ENCODE measurements around the gene SERP2.

Gene SERP2

DNA sequence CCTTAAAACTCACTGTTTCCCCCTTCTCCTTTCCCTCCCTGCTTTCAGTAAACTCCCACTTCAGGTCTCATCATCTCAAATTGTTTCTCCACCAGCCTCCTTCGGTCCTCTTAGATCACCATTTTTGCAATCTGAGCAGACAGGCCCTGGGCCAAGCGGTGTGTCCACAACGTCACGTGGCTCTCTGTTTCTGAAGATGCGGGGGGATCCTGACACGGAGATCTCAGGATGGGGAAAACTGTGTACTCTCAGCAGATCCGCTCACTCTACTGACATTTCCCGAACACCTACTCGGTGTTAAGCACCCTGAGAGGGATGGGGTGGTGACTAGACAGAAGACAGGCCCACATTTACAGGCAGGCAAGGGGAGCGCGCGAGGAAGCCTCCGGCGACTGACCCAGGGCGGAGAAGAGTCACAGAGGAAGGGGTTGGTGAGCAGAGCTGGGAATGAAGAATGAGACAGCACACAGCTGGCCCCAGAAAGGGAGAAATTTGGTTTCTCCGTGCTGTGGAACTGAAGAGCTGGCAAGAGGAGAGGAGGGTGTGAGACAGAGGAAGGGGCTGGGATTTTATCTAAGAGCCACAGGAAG lies 38.8 kb downstream of the SERP2 start:
- DNase-seq (ENCODE audit: low spot score): no peak

DNA sequence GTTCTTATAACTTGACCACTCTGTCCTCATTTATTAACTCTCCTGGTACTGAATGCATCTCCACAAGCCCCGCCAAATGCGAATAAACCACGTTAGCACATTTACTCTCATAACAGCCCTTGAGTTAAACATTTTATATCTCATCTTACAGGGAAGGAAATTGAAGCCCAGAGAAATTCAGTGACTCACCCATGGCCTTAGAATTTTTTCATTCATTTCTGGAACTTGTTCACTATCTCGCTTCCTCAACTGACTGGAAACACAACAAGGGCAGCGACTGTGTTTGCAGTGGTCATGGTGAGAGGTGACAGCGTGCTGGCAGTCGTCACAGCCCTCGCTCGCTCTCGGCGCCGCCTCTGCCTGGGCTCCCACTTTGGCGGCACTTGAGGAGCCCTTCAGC lies 39.5 kb downstream of the SERP2 start:
- DNase-seq (ENCODE audit: low spot score): no peak

DNA sequence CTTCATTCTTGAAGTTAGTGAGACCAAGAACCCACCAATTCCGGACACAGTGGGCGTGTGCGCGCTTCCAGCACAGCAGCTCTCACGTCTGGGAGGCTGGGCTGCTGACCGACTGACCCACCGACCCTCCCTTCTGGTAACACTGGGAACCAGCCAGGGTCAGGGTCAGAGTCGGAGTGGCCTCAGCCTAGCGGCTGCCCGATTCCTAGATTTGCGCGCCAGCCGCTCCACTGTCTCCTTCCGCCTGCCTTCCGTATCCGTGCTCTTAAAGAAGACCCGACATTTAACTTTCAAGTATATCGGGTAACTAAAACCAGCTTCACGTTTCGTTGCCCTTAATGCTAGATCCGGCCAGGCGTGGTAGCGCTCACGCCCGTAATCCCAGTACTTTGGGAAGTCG lies 41.1 kb downstream of the SERP2 start:
- no peak for DNase-seq (ENCODE audit: low spot score)

DNA sequence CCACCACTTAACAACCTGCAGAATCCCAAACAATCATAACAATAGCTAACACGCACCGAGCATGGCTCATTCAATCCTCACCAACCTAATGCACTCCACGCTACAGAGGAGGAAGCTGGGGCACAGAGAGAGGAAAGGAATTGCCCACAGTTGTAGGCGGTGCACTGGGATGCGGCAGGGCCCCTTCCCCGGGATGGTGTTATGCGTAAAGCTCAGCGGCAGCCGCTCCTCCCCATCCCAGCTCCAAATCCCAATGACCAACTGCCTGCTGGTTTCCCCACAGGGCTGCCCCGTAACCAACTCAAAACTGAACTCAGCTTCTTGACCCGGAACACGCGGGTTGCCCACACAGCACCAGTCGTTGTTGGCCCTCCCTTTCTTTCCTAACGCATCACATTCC lies 42.2 kb downstream of the SERP2 start:
- DNase-seq (ENCODE audit: low spot score): no peak

DNA sequence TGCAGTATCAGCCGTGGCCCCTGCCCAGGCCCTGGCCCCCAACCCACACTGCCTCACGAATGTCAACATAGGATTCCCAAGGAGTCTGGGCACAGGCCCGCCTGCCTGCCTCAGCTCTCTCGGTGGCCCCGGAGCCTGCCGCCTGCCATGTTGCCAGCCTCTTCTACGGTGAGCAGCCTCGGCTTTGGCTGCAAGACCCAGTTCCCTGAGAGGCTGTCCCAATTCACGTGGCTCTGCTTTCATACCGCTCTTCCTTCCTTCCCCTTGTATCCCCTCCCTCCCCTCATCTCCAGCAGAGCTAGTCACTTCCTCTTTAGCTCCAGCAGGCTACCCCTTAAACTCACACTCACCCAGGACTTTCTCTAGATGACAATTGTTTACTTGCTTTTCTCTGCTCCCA lies 42.7 kb downstream of the SERP2 start:
- no peak for DNase-seq (ENCODE audit: low spot score)

DNA sequence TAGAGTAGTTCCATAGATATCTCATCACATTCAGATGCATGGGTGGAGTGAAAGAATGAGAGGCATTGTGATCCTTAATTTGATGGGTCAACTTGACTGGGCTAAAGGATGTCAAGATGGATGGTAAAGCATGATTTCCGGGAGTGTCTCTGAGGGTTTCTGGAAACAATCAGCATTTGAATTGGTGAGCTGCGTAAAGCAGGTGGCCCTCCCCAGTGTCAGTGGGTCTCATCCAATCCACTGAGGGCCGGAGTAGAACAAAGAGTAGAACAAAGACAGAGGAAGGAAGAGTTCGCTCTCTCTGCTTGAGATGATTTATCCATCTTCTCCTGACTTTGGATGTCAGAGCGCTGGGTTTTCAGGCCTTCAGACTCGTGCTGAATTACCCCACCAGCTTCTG lies 43.1 kb downstream of the SERP2 start:
- no peak for DNase-seq (ENCODE audit: low spot score)

DNA sequence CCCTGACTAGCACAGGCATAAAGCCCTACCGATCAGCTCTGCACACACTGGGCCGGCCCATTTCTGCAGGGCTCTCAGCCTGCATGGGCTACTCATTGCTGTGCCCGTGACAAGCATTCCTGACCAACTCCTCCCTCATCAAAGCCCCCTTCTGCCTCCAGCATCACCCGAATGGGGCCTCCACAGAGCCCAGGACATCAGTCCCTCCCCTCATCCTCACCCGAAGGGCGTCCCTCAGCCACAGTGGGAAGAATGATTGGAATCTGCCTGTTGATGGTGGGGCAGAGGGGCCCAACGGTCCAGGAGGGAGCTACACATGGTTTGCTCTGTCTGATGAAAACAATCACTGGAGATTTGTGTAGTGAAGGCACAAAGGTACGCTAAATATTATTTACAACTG lies 43.8 kb downstream of the SERP2 start:
- no peak for DNase-seq (ENCODE audit: low spot score)

DNA sequence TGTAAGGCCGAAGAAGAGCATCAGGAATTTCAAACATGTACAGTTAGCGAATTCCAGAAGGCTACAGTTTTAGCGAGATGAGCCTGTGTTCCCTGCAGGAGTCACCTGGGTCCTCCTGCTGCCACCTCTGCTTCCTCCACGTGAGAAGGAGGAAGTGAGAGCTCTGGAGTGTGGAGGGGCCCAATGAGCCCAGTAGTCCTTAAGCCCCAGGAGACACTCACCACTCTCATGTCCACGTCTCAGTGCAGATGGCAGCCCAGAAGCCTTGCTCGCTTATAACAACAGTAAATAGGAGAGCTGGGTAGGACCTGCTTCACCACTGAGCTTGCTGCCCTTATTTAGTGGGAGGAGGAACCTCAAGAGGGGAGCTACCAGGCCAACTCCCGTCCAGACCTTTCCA lies 44.3 kb downstream of the SERP2 start:
- DNase-seq (ENCODE audit: low spot score): no peak

DNA sequence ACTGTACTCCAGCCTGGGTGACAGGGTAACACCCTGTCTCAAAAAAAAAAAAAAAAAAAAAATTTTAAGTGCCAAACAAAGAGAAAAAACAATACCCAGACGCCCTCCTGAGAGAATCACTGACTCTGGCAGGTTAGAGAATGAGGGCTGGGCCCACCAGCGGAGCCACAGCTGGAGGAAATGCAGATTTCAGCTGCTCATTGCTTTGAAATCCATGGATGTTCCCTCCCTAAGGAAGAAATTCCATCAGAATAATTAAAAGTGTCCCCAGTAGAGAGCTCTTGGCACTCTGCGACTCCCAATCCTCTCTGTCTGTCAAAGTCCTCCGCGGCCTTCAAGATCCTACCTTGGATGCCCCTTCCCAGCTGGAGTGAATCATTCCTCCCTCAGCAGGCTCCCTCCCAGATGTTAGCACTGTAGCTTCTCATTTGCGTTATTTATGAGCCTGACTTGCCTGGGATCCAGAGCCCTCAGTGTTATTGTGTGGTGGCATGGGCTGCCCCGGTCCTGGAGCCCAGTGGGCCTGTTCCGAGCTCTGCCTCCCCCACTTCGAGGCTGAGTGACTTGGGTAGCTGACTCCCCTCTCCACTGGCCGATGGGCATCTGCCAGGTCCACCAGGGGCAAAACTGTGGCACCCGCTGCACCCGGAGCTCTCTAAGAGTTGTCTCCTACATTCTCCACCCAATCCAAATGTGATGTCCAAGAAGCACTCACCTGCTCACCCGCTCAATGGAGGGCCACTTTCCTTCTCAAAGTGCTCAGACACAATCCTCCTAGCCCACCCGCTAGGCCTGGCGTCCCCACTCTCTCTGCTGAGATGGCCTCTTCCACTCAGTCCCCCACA lies 47.0 kb downstream of the SERP2 start:
- DNase-seq (ENCODE audit: low spot score): no peak

DNA sequence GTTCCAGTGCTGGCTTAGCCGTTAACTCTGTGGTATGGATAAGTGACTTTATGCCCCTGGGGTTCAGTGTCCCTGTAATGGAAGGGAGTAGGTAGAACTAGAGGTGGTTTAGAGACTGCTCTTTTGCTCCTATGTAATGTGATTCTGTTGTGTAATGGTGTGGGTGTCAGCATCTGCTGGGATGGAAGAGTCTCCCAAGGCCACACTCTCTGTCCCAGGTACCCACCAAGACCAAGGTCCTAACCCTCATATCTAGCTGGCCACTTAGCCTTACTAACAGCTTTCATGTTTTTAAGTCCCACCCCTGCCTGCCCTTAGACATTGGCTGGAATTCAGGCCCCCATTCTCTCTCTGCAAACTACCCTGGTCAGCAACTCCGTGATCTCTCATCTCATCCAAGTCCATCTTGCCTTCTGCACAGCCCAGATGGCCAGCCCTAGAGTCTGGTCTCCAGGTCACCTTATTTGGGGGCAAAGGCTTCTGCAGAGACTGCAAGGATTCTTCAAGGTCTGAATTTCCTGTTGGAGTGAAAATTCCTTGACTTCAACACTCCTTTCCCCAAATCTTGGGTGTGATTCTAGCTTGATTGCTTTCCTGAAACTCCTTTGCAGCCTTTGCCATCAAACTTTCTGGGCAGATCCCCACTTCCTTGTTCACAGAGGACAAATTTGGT lies 48.4 kb downstream of the SERP2 start:
- no peak for DNase-seq (ENCODE audit: low spot score)

DNA sequence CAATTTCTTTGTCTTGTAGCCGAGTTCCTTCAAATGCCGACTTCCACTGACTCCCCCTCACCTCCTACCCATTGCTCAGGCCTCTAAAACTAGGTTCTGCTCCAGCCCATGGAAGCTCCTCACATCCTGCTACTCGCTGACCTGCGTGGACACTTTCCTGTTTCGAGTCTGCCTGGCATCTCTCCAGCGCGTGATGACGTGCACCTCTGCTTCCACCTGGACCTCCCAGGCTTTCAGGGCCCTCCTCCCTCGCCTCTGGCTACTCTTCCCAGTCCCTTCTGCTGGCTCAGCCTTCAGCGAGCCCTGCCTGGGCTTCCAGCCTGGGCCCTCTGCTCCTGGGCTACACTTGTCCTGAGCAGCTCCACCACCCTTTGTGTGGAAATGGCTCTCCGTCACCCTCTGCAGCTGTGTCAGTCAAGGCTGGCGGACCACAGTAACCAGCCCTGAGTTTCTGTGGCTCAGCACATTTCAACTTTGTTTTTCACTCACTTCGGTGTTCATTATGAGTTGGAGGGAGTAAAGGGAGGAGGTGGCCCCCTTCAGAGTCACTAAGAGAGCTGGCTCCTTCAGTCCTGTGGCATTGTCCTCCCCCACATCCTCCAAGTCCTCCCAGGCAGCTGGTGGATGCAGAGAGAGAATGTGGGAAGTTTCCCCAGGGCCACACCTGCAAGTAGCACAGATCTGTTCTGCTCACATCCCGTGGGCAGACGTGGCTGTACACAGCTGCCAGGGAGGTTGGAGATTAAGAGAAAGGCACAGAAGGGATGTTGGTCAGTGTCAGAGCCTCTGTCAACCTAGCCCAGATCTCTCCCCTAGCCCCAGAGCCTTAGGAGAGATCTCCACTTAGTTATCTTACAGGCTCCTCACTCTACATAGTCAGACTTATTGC lies 49.4 kb downstream of the SERP2 start:
- no peak for DNase-seq (ENCODE audit: low spot score)

DNA sequence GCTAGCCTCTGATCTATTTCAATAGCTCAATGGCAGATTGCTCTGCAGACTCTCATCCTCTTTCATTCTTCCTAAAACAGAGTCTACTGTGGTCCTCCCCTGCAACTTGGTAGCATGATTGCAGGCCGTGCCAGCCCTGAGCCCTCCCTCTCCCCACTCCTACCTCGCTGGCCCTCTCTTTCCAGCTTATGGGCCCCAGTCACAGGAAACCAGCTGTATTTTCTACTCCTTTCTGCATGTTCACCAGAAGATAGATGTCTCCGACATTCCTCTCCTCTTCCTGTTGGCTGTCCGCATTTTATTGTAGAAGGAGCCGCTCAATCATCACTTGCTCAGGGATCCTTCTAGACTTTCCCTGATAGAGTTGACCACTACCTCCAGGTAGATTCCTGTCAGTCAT lies 50.2 kb downstream of the SERP2 start:
- no peak for DNase-seq (ENCODE audit: low spot score)

DNA sequence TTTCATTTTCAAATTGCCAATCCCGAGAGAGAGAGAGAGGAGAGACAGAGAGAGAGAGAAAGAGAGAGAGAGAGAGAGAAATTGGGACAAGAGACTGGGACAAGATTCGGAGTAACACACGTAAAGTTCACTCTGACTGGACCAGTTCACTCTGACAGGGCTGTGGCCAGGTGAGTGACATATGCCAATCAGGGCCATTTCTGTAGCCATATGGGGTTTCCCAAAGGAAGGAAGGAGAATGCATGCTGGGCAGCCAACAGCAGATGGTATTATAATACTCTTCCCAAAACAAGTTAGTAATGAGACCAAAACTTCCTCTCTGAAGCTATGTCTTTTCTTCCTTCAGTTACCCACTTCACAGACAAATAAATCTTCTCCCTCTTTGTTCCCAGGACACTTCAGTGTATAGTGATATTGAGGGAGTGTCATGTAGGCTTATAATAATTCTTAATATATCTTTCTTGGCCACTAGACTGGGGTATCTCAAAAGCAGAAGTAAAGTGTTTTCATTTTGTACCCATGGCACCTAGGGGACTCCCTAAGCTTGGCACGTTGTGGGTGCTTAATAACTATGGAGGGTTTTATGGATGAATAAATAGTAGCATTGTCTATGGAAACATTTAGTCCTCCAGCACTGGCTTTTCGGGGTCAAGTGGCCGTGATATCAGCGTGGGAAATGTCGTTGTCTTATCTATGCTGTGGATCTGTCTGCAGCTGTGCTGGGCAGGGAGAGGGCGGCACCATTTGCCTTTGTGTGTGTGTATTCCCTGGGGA lies 51.6 kb downstream of the SERP2 start:
- no peak for DNase-seq (ENCODE audit: low spot score)

DNA sequence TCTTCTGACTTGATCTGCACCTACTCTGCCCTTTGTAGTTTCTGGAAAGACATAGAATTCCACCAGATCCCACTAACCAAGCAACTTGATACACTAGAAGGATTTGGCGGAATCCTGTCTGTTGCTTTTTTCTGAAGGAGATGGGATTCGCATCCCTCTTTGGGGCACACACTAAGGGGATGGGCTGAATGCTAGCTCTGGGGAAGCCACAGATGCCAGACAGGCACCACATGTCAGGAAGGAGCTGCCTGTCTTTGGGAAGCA lies 52.1 kb downstream of the SERP2 start:
- no peak for DNase-seq (ENCODE audit: low spot score)

DNA sequence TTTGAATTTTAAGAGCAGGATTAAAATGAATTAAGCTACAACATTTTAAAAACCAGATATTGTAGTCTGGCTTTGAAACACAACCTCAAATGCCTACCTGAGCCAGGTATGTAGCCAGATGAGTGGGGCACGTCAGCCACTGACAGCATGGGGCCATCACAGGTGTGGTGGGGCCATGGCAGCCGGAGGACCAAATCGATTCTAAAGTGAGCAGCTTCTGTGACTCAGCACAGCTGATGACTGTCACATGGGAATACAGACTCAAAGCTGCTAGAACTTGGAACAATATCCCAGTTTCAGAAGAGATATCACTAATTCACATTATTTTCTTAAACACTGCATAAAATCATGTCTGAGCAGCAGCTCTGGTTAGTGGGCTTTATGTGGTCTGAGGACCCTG lies 52.8 kb downstream of the SERP2 start:
- no peak for DNase-seq (ENCODE audit: low spot score)

DNA sequence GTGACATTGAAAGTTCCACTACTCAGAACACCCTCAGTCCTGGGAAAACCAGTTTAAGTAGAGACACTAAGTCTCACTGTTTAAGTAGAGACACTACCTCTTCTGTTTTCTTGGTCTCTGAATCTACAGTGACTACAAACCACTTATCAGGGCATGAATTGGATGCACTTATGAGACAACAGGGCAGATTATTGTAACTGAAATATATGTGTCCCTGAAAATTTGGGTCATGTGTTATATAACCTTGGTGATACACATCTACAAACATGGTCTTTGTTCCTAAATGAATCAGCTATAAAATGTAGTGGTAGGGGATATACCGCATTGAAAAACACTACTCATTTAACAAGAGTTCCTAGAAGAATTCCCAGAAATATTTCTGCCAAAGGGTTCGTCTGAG lies 55.7 kb downstream of the SERP2 start:
- no peak for DNase-seq (ENCODE audit: low spot score)

DNA sequence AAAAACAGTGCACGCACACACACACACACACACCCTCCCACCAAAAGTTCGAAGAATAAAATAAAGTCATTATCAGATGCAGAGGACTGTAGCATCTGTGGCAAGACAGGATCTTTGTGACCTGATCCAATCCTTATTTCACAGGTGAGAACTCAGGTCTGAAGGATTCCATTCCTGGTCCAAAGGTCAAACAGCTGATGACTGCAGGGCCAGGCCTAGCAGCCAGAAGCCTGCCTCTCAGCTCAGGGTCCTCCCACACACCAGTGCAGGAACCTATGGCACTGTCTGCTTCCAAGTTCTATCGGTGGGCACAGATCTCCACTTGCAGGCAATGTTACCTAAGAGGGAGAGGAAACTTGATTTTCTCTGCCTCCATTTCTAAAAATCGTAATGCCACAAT lies 57.5 kb downstream of the SERP2 start:
- DNase-seq (ENCODE audit: low spot score): no peak

DNA sequence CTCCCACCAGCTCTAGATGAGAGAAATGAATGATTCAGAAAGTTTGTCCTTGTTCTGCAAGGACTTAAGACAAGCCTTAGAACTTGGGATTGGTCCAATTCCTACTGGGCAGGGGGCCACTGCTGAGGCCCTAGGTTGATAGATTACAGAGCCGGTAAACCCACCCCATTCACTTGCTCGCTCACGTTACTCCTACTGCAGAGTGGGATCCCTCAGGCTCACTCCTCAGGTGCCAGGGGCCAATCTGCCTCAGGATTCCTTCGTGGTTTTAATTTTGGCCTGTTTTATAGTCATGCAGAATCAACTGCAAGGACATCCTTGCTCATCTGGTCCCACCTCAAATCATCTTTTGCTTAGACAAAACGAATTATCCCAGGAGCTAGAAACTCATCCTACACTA lies 59.0 kb downstream of the SERP2 start:
- DNase-seq (ENCODE audit: low spot score): no peak

DNA sequence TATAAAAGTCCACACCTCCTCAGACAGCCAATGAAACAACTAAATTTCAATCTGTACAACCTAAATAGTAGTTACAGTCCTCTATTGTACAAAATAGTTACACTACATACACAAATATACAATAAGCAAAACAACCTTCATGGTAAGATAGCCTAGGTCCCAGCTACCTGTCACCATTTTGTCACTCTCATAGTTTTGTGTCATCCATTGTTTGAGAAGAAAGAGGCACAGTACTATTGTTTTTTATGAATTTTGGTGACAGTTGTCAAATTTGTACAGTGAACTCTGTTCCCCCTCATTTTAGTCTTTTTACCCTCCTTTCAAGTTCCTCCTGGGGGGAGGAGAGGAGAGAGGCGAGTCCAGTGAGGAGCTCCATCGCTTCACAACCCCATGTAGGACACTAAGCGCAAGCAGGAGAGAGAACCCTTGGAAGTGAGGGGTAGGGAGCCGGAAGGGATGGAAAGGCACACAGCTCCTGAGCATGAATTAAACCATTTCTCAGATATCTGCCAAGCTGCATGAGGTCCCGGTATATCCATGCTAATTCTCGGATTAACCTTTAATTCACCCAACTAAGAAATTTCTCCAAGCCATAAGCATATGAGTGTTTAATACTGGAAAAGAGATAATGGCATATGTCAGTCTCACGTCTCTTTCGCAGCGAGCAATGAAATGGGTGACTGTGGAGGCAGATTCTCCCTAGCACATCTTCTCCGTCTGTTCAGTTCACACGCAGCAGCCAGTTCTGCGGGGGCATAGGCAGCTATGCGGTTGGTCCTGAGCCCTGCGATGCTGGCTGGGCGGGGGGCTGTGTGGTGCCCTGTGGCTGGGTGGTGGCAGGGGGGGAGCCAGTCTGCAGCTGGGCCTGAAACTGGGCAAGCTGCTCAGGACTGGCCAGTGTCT lies 60.5 kb downstream of the SERP2 start:
- DNase-seq (ENCODE audit: low spot score): no peak

DNA sequence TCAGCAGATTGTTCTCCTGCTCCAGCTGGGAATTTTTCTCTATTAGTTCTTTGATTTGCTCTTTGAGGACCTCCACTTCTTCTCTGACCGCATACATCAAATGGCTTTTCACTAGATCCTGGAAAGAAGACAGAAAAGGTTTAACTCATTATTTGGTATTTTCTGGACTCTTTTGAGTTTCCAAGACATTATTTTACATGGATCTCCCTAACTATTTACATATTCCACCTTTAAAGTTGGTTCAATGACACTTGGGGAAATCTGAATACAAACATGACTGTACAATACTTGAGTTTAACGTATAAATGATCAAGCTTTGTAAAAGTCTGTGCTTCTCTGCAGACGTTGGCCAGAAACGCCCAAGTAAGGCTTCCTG lies 61.1 kb downstream of the SERP2 start:
- no peak for DNase-seq (ENCODE audit: low spot score)
